SIG-M5 treated with dmso at 0.1 percent for 504 hours (cell line): ENCODE measurements around the gene TRAF2.

Source experiments
- DNase-seq: peaks from one replicate; lab custom pipeline; 2025; ENCODE audit not compliant: unreplicated experiment; lab: John Stamatoyannopoulos, UW

Gene TRAF2

DNA sequence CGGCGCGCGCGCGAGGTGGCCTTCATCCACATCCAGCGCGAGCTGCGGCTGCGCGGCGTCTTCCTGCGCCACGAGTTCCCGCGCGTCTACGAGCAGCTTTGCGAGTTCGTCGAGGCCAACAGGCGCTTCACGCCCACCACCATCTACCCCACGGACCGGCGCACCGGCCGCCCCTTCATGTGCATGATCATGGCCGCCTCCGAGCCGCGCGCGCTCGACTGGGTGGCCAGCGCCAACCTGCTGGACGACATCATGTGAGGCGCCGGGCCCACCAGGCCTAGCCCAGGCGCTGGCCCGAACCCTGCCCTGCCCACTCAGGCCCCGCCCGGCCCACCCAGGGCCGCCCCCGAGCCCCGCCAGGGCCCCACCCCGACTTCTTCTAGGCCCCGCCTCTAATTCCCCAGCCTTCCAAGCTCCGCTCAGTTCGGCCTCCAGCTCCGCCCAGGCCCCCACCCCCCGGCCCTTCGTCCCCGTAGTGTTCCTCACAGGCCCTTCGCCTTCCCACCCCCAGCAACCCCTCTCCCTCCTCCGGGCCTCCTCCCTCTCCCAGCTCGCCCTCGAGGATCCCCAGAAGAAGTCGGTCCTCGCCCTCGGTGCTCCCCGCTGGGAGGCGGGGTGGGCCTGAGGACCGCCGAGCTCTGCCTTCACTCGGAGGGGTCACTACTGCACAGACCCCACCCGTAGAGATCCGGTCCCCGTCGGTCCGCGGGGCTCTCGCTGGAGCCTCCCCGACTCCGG lies 39.1 kb upstream of the TRAF2 start:
- DNase-seq: peak; percentile 44

GRCh38 chr9:136847826-136848392 lies 38.4 kb upstream of the TRAF2 start:
- peak; percentile 82 for DNase-seq

DNA sequence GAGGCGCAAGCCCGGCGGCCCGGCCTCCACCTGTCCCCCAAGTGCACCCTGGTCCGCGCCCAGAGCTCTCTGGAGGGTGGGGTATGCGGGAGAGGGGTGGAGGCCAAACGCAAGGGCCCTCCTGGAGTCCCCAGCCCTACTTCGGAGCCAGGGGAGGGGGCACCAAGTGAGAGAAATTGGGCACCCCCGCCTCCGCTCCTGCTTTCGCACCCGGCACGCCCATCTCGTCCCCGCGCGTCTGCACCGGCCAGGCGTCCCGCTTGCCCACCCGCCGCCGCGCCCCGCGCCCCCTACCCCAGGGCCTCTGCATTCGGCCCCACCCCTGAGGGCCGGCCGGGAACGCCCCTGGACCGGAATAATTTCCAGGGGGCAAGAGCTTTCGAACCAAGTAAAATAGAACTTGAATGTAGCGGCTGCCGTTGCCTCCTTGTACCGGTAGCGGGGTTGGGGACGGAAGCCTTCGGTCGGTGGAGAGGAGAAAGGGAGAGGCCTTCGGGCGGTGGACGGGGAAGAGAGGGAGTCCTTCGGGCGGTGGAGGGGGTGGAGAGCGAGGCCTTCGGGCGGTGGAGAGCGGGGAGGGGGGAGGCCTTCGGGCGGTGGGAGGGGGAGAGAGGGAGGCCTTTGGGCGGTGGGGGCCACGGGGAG lies 37.8 kb upstream of the TRAF2 start:
- peak; percentile 64 for DNase-seq

DNA sequence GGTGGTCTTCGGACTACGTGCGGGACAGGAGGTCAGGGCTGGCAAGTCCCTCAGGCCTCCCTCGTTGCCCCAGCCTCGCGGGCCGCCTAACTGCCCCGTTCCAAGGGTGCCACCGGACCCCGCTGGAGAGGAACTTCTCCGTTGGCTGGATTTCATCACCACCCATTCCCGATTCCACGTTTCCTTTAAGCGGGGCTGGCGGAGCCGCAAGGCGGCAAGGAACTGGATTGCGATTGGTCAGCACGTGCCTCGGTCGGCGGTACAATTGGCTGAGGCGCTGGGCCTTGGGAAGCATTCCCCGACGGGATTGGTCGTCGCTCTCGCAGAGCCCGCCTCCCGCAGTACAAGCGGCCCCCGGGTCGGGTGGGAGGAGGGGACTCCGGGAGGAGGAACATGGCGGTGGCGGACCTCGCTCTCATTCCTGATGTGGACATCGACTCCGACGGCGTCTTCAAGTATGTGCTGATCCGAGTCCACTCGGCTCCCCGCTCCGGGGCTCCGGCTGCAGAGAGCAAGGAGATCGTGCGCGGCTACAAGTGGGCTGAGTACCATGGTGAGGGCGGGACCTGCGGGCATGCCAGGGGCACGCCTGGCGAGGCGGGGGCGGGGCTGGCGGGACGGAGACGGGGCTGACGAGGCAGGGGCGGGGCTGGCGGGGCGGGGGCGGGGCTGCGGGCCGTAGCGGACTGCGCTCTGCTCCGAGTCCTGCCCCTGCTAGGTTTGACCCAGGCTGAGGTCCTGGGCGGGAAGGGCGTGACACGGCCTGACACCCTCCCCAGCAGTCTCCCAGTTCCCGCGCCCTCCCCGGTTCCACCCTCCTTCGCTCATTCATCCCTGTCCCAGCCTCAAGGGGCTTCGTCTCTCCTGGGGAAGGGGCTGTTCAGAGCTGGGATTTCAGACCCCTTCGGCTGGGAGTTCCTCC lies 37.0 kb upstream of the TRAF2 start, which contains the start of gene PHPT1:
Gene PHPT1 (plus strand): TSS at position 372 of the 922 bp plus-strand sequence. CDS start 22 bp downstream, at position 394.
- DNase-seq: peak; percentile 98

- no peak for DNase-seq
Observed at GRCh38 chr9:136849960-136850865, 36.1 kb upstream of the TRAF2 start.

DNA sequence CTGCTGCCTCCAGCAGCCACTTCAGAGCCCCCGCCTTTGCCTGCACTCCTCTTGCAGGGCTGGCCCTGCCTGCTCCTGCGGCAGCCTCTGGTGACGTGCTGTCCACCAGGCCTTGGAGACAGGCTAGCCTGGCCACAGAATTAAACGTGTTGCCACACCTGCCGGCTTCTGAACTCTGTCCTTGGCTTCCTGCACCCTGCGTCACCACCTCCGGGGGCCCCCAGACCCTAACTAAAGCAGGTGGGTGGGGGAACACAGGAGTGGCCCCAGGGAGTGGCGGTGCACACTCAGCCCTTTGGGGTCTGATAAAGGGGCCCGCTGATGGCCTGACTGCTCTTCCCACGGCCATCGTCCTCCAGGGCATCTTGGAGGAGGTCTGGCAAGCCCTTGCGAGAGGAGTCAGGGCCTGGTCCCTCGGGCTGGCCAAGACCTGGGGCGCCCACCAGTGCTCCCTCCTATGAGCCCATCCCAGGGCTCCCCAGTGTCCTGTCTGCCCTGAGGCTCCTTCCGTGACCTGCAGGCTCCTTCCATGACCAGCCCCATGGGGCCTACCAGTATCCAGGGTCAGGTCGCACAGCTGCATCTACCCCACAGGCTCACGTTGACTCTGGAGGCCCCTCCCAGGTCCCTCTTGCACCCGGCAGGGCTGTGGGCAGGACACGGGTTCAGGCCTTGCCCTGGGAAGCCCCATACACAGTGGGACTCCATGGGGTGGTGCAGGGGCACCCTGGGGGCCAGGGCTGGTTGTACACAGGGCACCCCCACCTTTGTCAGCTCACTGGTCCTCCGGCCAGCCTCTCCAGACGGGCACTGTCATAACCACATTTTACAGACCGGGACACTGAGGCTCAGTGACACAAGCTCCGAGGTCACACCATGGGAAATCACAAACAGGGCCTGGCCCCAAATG lies 35.2 kb upstream of the TRAF2 start:
- DNase-seq: no peak

DNA sequence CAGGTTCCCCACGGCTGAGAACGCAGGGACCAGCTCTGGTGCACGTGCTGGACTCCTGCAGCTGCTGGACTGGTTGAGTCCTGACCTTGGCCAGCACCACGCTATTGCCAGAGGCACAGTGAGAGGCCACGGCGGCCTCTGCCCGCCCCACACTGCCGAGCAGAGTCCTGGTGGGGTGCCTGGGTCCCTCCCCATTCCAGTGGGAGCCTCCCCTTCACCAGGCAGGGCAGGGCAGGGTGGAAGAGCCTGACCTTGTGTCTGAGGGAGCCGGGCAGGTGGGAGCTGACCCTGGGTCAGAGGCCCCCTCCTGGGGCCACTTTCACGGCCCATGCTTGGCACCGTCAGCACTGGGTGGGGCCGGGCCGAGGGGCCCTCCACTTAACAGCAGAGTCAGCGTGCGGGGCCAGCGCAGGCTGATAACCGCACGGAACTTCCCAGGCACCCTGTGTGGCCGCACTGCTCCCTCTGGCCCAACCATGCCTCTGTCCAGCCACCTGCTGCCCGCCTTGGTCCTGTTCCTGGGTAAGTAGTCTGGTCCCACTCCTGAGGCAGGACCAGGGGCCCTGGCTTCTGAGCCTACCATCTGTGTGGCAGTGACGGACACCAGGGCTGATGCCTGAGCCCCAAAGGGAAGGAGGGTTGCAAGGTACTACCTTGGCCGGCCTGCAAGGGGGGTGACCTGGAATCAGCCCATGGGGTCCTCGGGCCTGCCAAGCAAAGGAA lies 34.2 kb upstream of the TRAF2 start, which contains the start of gene MAMDC4:
Gene MAMDC4 (plus strand): TSS at position 406 of the 723 bp plus-strand sequence. CDS start 71 bp downstream, at position 477.
- no peak for DNase-seq

GRCh38 chr9:136852664-136853595 lies 33.4 kb upstream of the TRAF2 start:
- DNase-seq: no peak

- no peak for DNase-seq
Observed at GRCh38 chr9:136853596-136854112, 32.7 kb upstream of the TRAF2 start.

DNA sequence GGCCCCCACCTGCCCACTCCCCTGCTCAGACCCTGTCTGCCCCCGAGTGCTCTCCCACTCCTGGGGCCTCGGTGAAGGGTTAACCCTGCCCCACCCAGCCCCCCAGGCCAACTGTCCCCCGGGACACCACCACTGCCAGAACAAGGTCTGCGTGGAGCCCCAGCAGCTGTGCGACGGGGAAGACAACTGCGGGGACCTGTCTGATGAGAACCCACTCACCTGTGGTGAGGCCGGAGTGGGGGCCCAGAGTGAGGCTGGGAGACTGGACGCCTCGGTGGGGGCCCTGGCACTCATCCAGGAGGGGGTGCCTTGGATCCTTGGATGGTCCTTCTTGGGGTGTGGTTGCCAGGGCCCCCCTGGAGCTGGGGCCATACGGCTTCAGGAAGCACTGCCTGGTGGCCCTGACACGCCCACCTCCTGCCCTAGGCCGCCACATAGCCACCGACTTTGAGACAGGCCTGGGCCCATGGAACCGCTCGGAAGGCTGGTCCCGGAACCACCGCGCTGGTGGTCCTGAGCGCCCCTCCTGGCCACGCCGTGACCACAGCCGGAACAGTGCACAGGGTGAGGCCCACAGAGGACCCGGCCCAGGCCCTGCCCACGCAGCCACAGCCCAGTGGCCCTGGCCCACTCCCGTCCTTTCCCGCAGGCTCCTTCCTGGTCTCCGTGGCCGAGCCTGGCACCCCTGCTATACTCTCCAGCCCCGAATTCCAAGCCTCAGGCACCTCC lies 32.0 kb upstream of the TRAF2 start:
- DNase-seq: no peak

DNA sequence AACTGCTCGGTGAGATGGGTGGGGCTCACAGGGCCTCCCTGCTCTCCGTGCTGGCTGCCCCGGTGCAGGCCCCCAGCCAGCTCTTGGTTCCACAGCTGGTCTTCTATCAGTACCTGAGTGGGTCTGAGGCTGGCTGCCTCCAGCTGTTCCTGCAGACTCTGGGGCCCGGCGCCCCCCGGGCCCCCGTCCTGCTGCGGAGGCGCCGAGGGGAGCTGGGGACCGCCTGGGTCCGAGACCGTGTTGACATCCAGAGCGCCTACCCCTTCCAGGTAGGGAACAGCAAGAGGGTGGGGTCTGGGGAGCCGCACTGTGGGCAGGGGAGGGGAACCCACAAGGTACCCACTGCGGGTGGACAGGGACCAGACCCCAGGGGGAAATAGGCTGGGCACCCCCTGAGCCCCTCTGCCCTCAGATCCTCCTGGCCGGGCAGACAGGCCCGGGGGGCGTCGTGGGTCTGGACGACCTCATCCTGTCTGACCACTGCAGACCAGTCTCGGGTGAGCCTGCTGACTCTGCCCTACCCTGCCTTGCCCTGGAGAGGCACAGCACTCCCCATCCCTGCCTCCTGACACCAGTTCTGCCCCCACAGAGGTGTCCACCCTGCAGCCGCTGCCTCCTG lies 31.4 kb upstream of the TRAF2 start:
- no peak for DNase-seq

DNA sequence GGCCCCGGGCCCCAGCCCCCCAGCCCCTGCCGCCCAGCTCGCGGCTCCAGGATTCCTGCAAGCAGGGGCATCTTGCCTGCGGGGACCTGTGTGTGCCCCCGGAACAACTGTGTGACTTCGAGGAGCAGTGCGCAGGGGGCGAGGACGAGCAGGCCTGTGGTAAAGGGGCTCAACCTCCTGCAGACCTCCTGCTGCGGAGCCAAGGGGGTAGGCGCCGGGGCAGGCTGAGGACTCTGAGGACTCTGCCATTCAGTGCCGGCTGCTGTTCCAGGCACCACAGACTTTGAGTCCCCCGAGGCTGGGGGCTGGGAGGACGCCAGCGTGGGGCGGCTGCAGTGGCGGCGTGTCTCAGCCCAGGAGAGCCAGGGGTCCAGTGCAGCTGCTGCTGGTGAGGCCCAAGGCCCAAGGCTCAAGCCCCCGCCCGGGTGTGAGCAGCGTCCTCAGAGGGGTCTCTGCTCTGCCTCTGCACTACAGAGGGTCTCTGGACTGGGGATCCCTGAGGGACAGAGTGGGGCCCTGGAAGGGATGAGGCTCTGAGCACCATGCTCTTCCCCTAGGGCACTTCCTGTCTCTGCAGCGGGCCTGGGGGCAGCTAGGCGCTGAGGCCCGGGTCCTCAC lies 30.7 kb upstream of the TRAF2 start:
- no peak for DNase-seq

GRCh38 chr9:136856079-136856476 lies 30.2 kb upstream of the TRAF2 start:
- no peak for DNase-seq

DNA sequence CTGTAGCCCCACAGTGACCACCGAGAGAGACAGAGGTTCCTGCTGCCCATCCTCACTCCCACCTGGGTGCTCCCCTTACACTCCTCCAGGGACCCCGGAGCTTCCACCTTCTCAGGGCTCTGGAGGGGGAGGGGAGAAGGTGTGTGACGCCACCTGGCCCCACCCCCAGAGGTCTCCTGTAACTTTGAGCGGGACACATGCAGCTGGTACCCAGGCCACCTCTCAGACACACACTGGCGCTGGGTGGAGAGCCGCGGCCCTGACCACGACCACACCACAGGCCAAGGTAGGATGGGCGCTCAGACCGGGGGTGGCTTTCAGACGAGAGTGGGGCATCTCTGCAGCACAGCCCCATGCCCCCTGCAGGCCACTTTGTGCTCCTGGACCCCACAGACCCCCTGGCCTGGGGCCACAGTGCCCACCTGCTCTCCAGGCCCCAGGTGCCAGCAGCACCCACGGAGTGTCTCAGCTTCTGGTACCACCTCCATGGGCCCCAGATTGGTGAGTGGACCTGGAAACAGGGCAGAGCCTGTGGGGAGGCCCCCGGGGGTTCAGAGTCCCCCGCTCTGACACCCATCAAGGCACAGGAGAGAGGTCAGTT lies 29.7 kb upstream of the TRAF2 start:
- no peak for DNase-seq

- no peak for DNase-seq
Observed at GRCh38 chr9:136857166-136857565, 29.1 kb upstream of the TRAF2 start.
